ENCODE data around the gene SUGP2. TPM values are rescaled to one million over a fixed set of nuclear protein-coding genes. Genes with fewer than 3 reads are reported as not detected.

Gene SUGP2
- total RNA-seq, 4 donors from 2014 or later: 43.0 to 132 (median 57.9) TPM

DNA sequence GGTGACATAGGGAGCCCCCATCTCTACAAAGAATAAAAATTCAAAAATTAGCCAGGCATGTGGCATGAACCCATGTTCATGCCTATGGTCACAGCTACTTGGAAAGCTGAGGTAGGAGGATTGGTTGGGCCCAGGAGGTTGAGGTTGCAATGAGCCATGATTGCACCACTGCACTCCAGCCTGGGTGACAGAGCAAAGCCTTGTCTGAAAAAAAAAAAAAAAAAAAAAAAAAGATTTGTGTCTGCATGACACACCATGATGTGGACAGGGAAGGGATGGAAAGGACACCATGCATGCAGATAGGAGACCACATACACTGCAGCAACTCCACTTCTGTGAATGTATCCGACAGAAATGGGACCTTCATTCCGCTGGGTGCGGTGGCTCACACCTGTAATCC, 58.3 kb downstream of the SUGP2 start:
- H3K27ac ChIP-seq: no peak overlapping the region
- H3K4me3 ChIP-seq: no peak overlapping the region
- no peak for DNase-seq
- H3K36me3 ChIP-seq: no peaks in the 10 kb centered on the region
- intact Hi-C loops (cut with DNase I; ENCODE audit: low total_unique reads): no loop called here
- peaks cover 0 to 11% (median 5%) of the 10 kb centered on the region in 4 donors for H3K4me1 ChIP-seq
- no peaks in the 10 kb centered on the region for H3K9me3 ChIP-seq
- H3K27me3 ChIP-seq: no peaks in the 10 kb centered on the region
- no peak for TF ChIP-seq POLR2AphosphoS5 (IDR thresholded peaks at IDR 0.05)
- no peak for TF ChIP-seq EP300 (IDR thresholded peaks at IDR 0.05; ENCODE audit: low read depth)
- TF ChIP-seq, protein P1, sequence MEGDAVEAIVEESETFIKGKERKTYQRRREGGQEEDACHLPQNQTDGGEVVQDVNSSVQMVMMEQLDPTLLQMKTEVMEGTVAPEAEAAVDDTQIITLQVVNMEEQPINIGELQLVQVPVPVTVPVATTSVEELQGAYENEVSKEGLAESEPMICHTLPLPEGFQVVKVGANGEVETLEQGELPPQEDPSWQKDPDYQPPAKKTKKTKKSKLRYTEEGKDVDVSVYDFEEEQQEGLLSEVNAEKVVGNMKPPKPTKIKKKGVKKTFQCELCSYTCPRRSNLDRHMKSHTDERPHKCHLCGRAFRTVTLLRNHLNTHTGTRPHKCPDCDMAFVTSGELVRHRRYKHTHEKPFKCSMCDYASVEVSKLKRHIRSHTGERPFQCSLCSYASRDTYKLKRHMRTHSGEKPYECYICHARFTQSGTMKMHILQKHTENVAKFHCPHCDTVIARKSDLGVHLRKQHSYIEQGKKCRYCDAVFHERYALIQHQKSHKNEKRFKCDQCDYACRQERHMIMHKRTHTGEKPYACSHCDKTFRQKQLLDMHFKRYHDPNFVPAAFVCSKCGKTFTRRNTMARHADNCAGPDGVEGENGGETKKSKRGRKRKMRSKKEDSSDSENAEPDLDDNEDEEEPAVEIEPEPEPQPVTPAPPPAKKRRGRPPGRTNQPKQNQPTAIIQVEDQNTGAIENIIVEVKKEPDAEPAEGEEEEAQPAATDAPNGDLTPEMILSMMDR (IDR thresholded peaks at IDR 0.05): no peak
- no peak for TF ChIP-seq POLR2A (IDR thresholded peaks at IDR 0.05)
- in situ Hi-C loops (cut with MboI; ENCODE audit: low pct_ligation_motif_present in 1 of 4, low pct_unique_long_range_greater_than_20kb in 1 of 4, low sequenced_read_pairs in 3 of 4): no loop called here
- WGBS, 2 donors (ENCODE audit: low coverage in 1 of 2): 91% methylated on average over 3 of the region's 3 CpGs; no CpG with 5 or more reads in 1 of the 2 donors

- H3K36me3 ChIP-seq: no peaks in the 10 kb centered on the region
- peaks cover 0 to 19% (median 10%) of the 10 kb centered on the region in 4 donors for H3K4me1 ChIP-seq
- H3K9me3 ChIP-seq: no peaks in the 10 kb centered on the region
- peak overlapping the region in 1 of 4 donors; percentile 20 for H3K27ac ChIP-seq
- H3K4me3 ChIP-seq: no peak overlapping the region
- no peak for DNase-seq
- in situ Hi-C loops (cut with MboI; ENCODE audit: low pct_ligation_motif_present in 1 of 4, low pct_unique_long_range_greater_than_20kb in 1 of 4, low sequenced_read_pairs in 3 of 4) (no loop called here), intact Hi-C loops (cut with DNase I; ENCODE audit: low total_unique reads) (no loop called here)
- TF ChIP-seq, protein P1 (IDR thresholded peaks at IDR 0.05): no peak
- TF ChIP-seq POLR2A (IDR thresholded peaks at IDR 0.05) (no peak), EP300 (IDR thresholded peaks at IDR 0.05; ENCODE audit: low read depth) (no peak), POLR2AphosphoS5 (IDR thresholded peaks at IDR 0.05) (no peak)
- 79 to 100% methylated on average over 2 to 3 of the region's 5 CpGs for WGBS, 2 donors (ENCODE audit: low coverage in 1 of 2)
- no peaks in the 10 kb centered on the region for H3K27me3 ChIP-seq
Observed at GRCh38 chr19:18972851-18973250, 60.5 kb downstream of the SUGP2 start.

DNA sequence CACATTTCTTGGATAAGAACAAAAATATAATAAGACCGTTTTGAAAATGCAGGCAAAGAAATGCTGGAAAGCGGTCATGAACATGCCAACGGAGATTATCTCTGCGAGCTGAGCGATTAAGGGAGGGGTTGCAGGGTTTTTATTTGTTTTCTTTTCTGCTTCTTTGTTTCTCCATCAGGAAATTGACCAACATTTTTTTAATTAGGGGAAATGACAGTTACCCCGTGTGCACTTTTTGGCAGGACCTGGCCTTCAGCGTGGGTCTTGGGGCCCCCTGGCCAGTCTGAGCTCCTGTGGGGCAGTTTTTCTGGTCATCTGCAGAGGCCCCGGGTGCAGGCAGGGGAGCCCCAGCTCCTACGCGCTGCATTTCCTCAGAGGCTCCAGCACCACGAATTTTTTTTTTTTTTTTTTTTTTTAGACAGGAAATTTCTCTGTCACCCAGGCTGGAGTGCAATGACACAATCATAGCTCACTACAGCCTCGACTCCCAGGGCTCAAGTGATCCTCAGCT, 61.0 kb downstream of the SUGP2 start:
- 40 to 43% methylated on average over 7 to 12 of the region's 12 CpGs for WGBS, 2 donors (ENCODE audit: low coverage in 1 of 2)
- peaks cover 0 to 19% (median 12%) of the 10 kb centered on the region in 4 donors for H3K4me1 ChIP-seq
- no peaks in the 10 kb centered on the region for H3K36me3 ChIP-seq
- no peak for DNase-seq
- H3K27ac ChIP-seq: peak overlapping the region in 1 of 4 donors; percentile 20
- no peaks in the 10 kb centered on the region for H3K9me3 ChIP-seq
- intact Hi-C loops (cut with DNase I; ENCODE audit: low total_unique reads): no loop called here
- TF ChIP-seq, protein P1 (IDR thresholded peaks at IDR 0.05): no peak
- TF ChIP-seq POLR2A (IDR thresholded peaks at IDR 0.05): no peak
- TF ChIP-seq EP300 (IDR thresholded peaks at IDR 0.05; ENCODE audit: low read depth): no peak
- no peak for TF ChIP-seq POLR2AphosphoS5 (IDR thresholded peaks at IDR 0.05)
- no peaks in the 10 kb centered on the region for H3K27me3 ChIP-seq
- H3K4me3 ChIP-seq: no peak overlapping the region
- in situ Hi-C loops (cut with MboI; ENCODE audit: low pct_ligation_motif_present in 1 of 4, low pct_unique_long_range_greater_than_20kb in 1 of 4, low sequenced_read_pairs in 3 of 4): no loop called here

DNA sequence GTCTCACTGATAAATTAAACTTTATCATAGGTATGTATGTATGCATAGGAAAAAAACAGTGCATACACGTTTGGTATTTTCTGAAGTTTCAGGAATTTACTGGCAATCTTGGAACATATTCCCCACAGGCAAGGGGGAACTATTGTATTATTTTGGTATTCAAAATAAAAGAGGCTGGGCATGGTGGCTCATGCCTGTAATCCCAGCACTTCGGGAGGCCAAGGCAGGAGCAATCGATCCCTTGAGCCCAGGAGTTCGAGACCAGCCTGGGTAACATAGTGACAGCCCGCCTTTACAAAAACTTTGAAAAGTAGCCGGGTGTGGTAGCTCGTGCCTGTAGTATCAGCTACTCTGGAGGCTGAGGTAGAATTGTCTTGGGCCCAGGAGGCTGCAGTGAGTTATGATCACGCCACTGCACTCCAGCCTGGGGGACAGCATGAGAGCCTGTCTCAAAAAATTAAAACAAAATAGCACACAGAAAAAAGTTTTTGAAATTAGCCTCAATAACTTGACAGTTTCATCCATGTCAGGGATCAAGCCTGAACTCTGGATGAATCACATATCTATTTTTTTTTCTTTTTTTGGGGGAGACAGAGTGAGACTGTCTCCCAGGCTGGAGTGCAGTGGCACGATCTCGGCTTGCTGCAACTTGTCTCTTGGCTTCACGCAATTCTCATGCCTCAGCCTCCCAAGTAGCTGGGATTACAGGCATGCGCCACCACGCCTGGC, 63.2 kb downstream of the SUGP2 start:
- peak overlapping the region in 2 of 4 donors; percentile 22 to 36 for H3K27ac ChIP-seq
- intact Hi-C loops (cut with DNase I; ENCODE audit: low total_unique reads): no loop called here
- TF ChIP-seq POLR2A (IDR thresholded peaks at IDR 0.05) (no peak), POLR2AphosphoS5 (IDR thresholded peaks at IDR 0.05) (no peak), EP300 (IDR thresholded peaks at IDR 0.05; ENCODE audit: low read depth) (no peak)
- TF ChIP-seq, protein P1 (IDR thresholded peaks at IDR 0.05): no peak
- no peaks in the 10 kb centered on the region for H3K36me3 ChIP-seq
- no peak for DNase-seq
- in situ Hi-C loops (cut with MboI; ENCODE audit: low pct_ligation_motif_present in 1 of 4, low pct_unique_long_range_greater_than_20kb in 1 of 4, low sequenced_read_pairs in 3 of 4): no loop called here
- H3K4me3 ChIP-seq: no peak overlapping the region
- H3K27me3 ChIP-seq: no peaks in the 10 kb centered on the region
- no peaks in the 10 kb centered on the region for H3K9me3 ChIP-seq
- H3K4me1 ChIP-seq: peaks cover 0 to 19% (median 12%) of the 10 kb centered on the region in 4 donors
- WGBS, 2 donors (ENCODE audit: low coverage in 1 of 2): 79 to 82% methylated on average over 7 to 13 of the region's 13 CpGs

Data from transverse colon (tissue), 4 donors.